HG03565 (cell line): Measurements from ENCODE around the gene CLEC10A.
"Not testable (repeated sequence)": the region's sequence is repeated elsewhere in the genome, so short reads cannot be mapped to it uniquely, and the experiment has no call there.

Source experiments
- ATAC-seq: cut with Tn5 transposase; IDR thresholded peaks from one replicate; pipeline ENCODE4 v1.9.1; 2021; ENCODE audit warnings: mild to moderate bottlenecking, moderate library complexity; ENCODE audit not compliant: unreplicated experiment

Gene CLEC10A

GRCh38 chr17:7109461-7110322, 29.6 kb upstream of the CLEC10A start:
- no peak for ATAC-seq

DNA sequence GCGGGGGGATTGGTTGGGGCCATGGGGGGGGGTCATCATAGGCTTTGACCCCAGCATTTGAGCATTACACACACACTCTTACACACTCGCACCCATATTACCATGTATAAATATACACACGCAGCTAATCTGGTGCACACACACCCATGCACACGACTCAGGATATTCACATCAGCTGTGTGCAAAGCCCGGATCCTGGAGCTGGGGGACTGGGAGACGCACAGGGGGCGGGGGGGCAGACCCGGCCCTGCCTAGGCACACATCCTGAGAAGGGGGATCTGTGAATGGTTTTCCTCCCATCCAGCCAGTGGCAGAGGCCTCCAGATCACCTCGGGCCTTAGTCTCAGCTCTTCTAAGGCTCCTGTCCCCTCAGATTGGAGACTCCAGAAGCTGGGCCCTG, 28.9 kb upstream of the CLEC10A start:
- ATAC-seq = no peak

DNA sequence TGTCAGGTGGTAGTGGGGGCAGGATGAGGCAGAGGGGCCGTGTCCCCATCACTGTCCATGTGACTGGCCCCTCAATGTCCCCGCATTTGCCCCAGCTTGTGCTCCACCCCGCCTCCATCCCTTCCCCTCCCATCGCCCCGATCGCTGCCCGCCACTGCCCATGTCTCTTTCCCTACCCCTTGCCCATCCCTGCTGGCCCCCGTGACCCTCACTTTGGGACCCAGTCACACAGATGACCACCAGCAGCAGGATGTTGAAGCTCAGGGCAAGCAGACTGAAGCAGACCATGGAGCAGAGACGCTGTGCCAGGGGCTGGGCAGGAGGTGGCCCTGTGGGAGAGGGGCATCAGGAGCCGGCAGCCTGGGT, 28.5 kb upstream of the CLEC10A start:
- no peak for ATAC-seq

- ATAC-seq = no peak
Observed at GRCh38 chr17:7107795-7108559, 27.9 kb upstream of the CLEC10A start.

- ATAC-seq = no peak
Observed at GRCh38 chr17:7107012-7107754, 27.1 kb upstream of the CLEC10A start.

- no peak for ATAC-seq
Observed at GRCh38 chr17:7102421-7102820, 22.4 kb upstream of the CLEC10A start.

DNA sequence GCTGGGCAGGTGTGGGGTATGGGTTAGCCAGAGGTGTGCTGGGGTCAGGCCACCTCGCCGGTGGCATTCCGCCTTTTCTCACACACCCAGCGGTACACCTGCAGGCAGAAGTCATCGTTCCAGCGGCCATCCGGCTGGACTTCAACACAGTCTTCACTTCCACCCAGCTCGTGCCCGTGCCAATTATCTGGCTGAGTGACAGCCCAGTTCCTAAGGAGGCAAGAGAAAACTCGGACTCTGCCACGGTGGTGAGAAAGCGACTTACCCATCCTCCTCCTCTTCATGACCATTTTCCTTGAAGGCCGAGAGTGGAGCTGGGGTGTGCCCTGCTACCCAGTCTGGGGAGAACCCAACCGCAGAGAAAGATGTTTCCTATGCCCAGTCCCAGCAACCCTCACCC, 21.5 kb upstream of the CLEC10A start:
- ATAC-seq = no peak

GRCh38 chr17:7100641-7101379, 20.8 kb upstream of the CLEC10A start:
- not testable (repeated sequence) for ATAC-seq

- ATAC-seq = no peak
Observed at GRCh38 chr17:7098802-7099459, 18.9 kb upstream of the CLEC10A start.

DNA sequence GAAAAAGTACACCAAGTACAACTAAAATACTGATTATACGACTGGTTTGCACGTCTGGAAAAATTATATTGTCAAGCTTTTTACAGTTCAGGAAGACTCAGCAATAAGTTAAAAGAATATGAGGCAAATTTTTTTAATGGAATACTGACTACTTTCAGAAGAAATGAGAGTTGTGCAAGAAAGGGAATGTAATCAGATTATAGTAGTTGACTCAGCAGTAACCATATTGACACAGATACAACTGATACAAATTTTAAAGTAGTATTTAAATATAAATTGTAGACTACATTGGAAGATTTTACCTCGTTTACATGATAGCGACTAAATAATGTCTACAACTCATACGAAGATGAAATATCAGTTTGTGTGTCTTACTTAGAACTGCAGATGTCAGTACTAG, 17.9 kb upstream of the CLEC10A start:
- no peak for ATAC-seq

- no peak for ATAC-seq
Observed at GRCh38 chr17:7095625-7096024, 15.6 kb upstream of the CLEC10A start.

DNA sequence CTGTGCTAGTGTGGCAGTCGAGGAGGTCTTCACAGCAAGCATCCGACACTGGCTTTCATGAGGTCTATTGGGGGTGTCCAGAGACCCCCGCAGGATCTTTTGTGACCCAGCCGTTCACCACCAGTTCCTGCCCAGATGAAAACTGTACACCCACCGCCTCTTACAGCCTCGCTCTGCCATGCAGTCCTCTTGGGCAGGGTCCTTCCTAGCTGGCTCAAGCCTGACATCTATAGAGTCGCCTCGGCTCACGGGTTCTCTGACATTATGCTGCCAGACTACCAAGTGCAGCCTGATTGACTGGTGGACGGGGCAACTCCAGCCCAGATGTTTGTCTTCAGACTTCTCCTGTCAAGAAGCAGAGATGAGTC, 14.6 kb upstream of the CLEC10A start:
- no peak for ATAC-seq

DNA sequence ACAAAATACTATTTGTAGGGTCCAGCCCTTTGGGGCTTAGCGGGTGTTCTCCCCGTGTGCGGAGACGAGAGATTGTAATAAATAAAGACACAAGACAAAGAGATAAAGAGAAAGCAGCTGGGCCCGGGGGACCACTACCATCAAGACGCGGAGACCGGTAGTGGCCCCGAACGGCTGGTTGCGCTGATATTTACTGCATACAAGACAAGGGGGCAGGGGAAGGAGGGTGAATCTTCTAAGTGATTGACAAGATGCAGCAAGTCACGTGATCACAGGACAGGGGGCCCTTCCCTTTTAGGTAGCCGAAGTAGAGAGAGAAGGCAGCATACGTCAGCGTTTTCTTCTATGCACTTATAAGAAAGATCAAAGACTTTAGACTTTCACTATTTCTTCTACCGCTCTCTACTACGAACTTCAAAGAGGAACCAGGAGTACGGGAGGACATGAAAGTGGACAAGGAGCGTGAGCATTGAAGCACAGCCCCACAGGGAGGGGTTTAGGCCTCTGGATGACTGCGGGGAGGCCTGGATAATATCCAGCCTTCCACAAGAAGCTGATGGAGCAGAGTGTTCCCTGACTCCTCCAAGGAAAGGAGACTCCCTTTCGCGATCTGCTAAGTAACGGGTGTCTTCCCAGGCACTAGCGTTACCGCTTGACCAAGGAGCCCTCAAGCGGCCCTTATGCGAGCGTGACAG, 11.4 kb upstream of the CLEC10A start:
- ATAC-seq = not testable (repeated sequence)

DNA sequence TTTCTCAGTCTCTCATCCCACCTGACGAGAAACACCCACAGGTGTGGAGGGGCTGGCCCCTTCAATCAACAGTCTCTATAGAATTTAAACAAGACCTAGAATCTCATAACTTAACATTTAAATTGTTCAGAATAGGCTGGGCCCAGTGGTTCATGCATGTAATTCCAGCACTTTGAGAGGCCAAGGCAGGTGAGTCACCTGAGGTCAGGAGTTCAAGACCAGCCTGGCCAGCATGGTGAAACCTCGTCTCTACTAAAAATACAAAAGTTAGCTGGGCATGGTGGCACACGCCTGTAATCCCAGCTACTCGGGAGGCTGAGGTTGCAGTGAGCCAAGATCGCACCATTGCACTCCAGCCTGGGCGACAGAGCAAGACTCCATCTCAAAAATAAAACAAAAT, 9.5 kb upstream of the CLEC10A start:
- not testable (repeated sequence) for ATAC-seq

DNA sequence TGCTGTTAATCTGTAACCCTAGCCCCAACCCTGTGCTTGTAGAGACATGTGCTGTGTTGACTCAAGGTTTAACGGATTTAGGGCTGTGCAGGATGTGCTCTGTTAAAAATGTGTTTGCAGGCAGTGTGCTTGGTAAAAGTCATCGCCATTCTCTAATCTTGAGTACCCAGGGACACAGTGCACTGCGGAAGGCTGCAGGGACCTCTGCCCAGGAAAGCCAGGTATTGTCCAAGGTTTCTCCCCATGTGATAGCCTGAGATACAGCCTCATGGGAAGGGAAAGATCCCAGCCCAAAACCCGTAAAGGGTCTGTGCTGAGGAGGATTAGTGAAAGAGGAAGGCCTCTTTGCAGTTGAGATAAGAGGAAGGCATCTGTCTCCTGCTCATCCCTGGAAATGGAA, 8.4 kb upstream of the CLEC10A start:
- not testable (repeated sequence) for ATAC-seq

- ATAC-seq = no peak
Observed at GRCh38 chr17:7084088-7084487, 4.0 kb upstream of the CLEC10A start.

GRCh38 chr17:7083592-7083991, 3.5 kb upstream of the CLEC10A start:
- ATAC-seq = no peak

DNA sequence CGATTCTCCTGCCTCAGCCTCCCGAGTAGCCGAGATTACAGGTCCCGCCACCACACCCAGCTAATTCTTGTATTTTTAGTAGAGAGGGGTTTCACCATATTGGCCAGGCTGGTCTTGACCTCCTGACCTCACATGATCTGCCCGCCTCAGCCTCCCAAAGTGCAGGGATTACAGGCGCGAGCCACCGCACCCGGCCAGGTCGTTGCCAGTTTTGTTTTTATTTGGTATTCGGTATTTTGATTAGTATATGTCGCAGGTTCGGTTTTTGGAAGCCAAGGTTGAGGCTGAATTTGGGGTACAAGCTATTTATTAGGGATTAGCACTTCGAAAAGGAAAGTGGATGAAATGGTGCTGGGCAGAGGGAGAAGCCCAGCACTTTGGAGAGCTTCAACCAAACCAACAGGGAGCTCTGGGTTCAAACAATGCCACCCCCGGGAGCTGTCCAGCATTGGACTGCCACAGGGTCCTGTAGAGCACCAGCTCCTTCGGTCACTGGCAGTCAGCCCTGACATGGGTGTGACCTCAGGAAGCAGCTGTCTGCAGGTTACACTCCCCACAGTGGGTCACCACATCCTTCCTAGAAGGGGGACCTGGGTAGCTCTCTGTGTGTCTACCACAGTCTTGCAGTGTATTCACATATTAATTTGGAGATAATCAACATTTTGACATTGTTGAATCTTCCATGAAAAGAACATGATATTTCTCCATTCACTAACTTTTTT, 1.5 kb upstream of the CLEC10A start:
- no peak for ATAC-seq

- no peak for ATAC-seq
Observed at GRCh38 chr17:7080456-7081041, 498 bp upstream of the CLEC10A start.
